WTC11 (cell line): ENCODE data around the gene NEK7.

ENCODE experiments used
- ATF3 ChIP-seq: sonication (generic); formaldehyde crosslinking; conservative IDR thresholded peaks from 2 replicates; pipeline ENCODE4 v1.8.1; 2022; ENCODE audit warnings: mild to moderate bottlenecking, missing genetic modification reagents
- CREB1 ChIP-seq: sonication (generic); formaldehyde crosslinking; IDR thresholded peaks from 2 replicates; pipeline ENCODE4 v1.8.0; 2023; ENCODE audit warnings: mild to moderate bottlenecking, missing genetic modification reagents
- CTCF ChIP-seq: fragments of 200-600 bp; IDR thresholded peaks from 2 replicates; pipeline ENCODE4 v1.8.0; 2022; ENCODE audit warnings: antibody characterized with exemption
- E2F1 ChIP-seq: sonication (generic); formaldehyde crosslinking; IDR thresholded peaks from 2 replicates; pipeline ENCODE4 v1.8.0; 2022; ENCODE audit warnings: mild to moderate bottlenecking, missing genetic modification reagents
- FOXP4 ChIP-seq: sonication (generic); formaldehyde crosslinking; IDR thresholded peaks from 2 replicates; pipeline ENCODE4 v1.8.0; 2022; ENCODE audit warnings: mild to moderate bottlenecking, missing genetic modification reagents
- JUN ChIP-seq: sonication (generic); formaldehyde crosslinking; IDR thresholded peaks from 2 replicates; pipeline ENCODE4 v1.8.0; 2023; ENCODE audit warnings: mild to moderate bottlenecking, missing genetic modification reagents
- SOX15 ChIP-seq: fragments of 250-450 bp; sonication (Bioruptor Pico); IDR thresholded peaks from 2 replicates; pipeline ENCODE4 v1.9.0; 2021; ENCODE audit warnings: mild to moderate bottlenecking
- TEAD4 ChIP-seq: sonication (generic); formaldehyde crosslinking; IDR thresholded peaks from 2 replicates; pipeline ENCODE4 v1.8.0; 2022; ENCODE audit warnings: mild to moderate bottlenecking, missing genetic modification reagents
- TP53 ChIP-seq: sonication (generic); formaldehyde crosslinking; IDR thresholded peaks from 2 replicates; pipeline ENCODE4 v1.8.1; 2023; ENCODE audit warnings: mild to moderate bottlenecking, missing genetic modification reagents
- ZBTB43 ChIP-seq: sonication (generic); formaldehyde crosslinking; IDR thresholded peaks from 2 replicates; pipeline ENCODE4 v1.8.1; 2023; ENCODE audit warnings: mild to moderate bottlenecking, missing genetic modification reagents
- ZNF671 ChIP-seq: fragments of 250-450 bp; sonication (Bioruptor Pico); IDR thresholded peaks from 2 replicates; pipeline ENCODE4 v1.8.0; 2021; ENCODE audit warnings: mild to moderate bottlenecking

GRCh38 chr1:198232378-198232777, 75.6 kb downstream of the NEK7 start:
- TF ChIP-seq CTCF (no peak), ZBTB43 (CRISPR knock-in tag) (no peak), TP53 (CRISPR knock-in tag) (no peak), ATF3 (CRISPR knock-in tag) (no peak), TEAD4 (CRISPR knock-in tag) (no peak), ZNF671 (CRISPR knock-in tag) (no peak), FOXP4 (CRISPR knock-in tag) (no peak), E2F1 (CRISPR knock-in tag) (no peak), JUN (CRISPR knock-in tag) (no peak), CREB1 (CRISPR knock-in tag) (no peak), SOX15 (CRISPR knock-in tag) (no peak)
